MM.1S (cell line): ENCODE measurements around the gene ERFL.

ENCODE experiments used
- EZH2 ChIP-seq: fragments of 300-600 bp; sonication (generic); optimal IDR thresholded peaks from 2 replicates; pipeline ENCODE3; 2017; ENCODE audit warnings: low read depth, mild to moderate bottlenecking, antibody characterized with exemption, low read length, mixed read lengths
- TF ChIP-seq, protein P1 (sequence below): fragments of 300-600 bp; sonication (generic); IDR thresholded peaks from 2 replicates; pipeline ENCODE4 v1.5.1; 2016; ENCODE audit warnings: antibody characterized with exemption, low read length, mixed read lengths

DNA sequence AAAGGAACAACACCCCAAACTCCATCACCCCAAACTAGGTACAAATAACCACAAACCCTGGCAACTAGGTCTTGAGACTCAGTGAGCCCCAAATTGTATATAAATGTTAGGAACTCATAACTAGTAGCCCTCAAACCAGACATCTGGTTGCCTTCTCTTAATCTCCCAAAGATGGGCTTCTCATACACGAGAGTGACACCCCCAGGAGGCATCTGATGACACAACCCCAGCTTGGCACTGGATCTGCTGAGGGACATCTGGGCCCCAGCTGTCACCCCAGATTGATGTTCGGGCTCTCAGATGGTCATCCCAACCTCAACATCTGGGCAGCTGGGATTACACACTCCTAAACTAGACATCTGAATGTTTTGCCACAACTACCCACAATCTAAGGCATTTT, 16.1 kb upstream of the ERFL start:
- no peak for TF ChIP-seq EZH2
- TF ChIP-seq, protein P1, sequence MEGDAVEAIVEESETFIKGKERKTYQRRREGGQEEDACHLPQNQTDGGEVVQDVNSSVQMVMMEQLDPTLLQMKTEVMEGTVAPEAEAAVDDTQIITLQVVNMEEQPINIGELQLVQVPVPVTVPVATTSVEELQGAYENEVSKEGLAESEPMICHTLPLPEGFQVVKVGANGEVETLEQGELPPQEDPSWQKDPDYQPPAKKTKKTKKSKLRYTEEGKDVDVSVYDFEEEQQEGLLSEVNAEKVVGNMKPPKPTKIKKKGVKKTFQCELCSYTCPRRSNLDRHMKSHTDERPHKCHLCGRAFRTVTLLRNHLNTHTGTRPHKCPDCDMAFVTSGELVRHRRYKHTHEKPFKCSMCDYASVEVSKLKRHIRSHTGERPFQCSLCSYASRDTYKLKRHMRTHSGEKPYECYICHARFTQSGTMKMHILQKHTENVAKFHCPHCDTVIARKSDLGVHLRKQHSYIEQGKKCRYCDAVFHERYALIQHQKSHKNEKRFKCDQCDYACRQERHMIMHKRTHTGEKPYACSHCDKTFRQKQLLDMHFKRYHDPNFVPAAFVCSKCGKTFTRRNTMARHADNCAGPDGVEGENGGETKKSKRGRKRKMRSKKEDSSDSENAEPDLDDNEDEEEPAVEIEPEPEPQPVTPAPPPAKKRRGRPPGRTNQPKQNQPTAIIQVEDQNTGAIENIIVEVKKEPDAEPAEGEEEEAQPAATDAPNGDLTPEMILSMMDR = no peak
